Neural progenitor cell (in vitro differentiated cells): Measurements from ENCODE around the gene USP37. TPM values are rescaled to one million over a fixed set of nuclear protein-coding genes. Genes with fewer than 3 reads are reported as not detected.

Experiments used
- DNase-seq: peaks from one replicate; pipeline ENCODE4 v3.0.0-alpha.2; 2016; ENCODE audit warnings: low spot score
- H2AFZ ChIP-seq: fragments of 200-600 bp; sonication (generic); replicated peaks from 2 replicates; pipeline ENCODE4 v1.6.1; 2016; ENCODE audit warnings: antibody characterized with exemption
- H3F3A ChIP-seq: fragments of 200-600 bp; sonication (generic); 2 replicates; pipeline ENCODE4 v1.6.1; 2016; ENCODE audit warnings: antibody characterized with exemption, low read depth
- H3K27ac ChIP-seq: fragments of 200-600 bp; sonication (generic); 2 replicates; pipeline ENCODE4 v1.5.1; 2016; ENCODE audit warnings: mild to moderate bottlenecking
- H3K27me3 ChIP-seq: fragments of 200-600 bp; sonication (generic); 2 replicates; pipeline ENCODE4 v1.6.1; 2016; ENCODE audit warnings: mild to moderate bottlenecking, moderate library complexity
- H3K36me3 ChIP-seq: fragments of 200-600 bp; sonication (generic); 2 replicates; pipeline ENCODE4 v1.5.1; 2016
- H3K4me1 ChIP-seq: fragments of 200-600 bp; sonication (generic); 2 replicates; pipeline ENCODE4 v1.6.1; 2016; ENCODE audit warnings: mixed run types
- H3K4me2 ChIP-seq: fragments of 200-600 bp; sonication (generic); 2 replicates; pipeline ENCODE4 v1.6.1; 2016
- H3K4me3 ChIP-seq: fragments of 200-600 bp; sonication (generic); 2 replicates; pipeline ENCODE4 v1.5.1; 2016
- H3K79me2 ChIP-seq: fragments of 200-600 bp; sonication (generic); 2 replicates; pipeline ENCODE4 v1.6.1; 2016; ENCODE audit warnings: low read depth
- H3K9ac ChIP-seq: fragments of 200-600 bp; sonication (generic); 2 replicates; pipeline ENCODE4 v1.6.1; 2016
- H3K9me3 ChIP-seq: fragments of 200-600 bp; sonication (generic); 2 replicates; pipeline ENCODE4 v1.5.1; 2016; ENCODE audit warnings: low read depth
- H4K20me1 ChIP-seq: fragments of 200-600 bp; sonication (generic); 2 replicates; pipeline ENCODE4 v1.6.1; 2016; ENCODE audit warnings: low read depth
- H3K27ac Mint-ChIP-seq: 3 replicates; pipeline ENCODE4 v1.8.0; 2021; ENCODE audit warnings: mixed read lengths
- H3K27me3 Mint-ChIP-seq: 2 replicates; pipeline ENCODE4 v1.8.0; 2022; ENCODE audit warnings: low read depth, mild to moderate bottlenecking, inconsistent platforms, moderate library complexity, mixed read lengths; ENCODE audit not compliant: insufficient read depth
- H3K36me3 Mint-ChIP-seq: 3 replicates; pipeline ENCODE4 v1.8.0; 2021; ENCODE audit warnings: mixed read lengths
- H3K4me1 Mint-ChIP-seq: 3 replicates; pipeline ENCODE4 v1.8.0; 2021; ENCODE audit warnings: mixed read lengths
- H3K4me3 Mint-ChIP-seq: 3 replicates; pipeline ENCODE4 v1.8.0; 2021; ENCODE audit warnings: mild to moderate bottlenecking, moderate library complexity, mixed read lengths
- H3K9me3 Mint-ChIP-seq: 3 replicates; pipeline ENCODE4 v1.8.0; 2020; ENCODE audit warnings: mixed read lengths
- EZH2 ChIP-seq: fragments of 200-600 bp; sonication (generic); IDR thresholded peaks from 2 replicates; pipeline ENCODE4 v1.6.1; 2017; ENCODE audit warnings: antibody characterized with exemption, mild to moderate bottlenecking, moderate library complexity
- EZH2phosphoT487 ChIP-seq: fragments of 200-600 bp; sonication (generic); IDR thresholded peaks from 2 replicates; pipeline ENCODE4 v1.6.1; 2017; ENCODE audit warnings: antibody characterized with exemption
- total RNA-seq: library from RNA; depleted of rRNA; stranded (reverse); fragments of >200 nt; gene quantifications from 2 replicates; pipeline ENCODE4 v1.2.3, GENCODE V29; 2015; ENCODE audit warnings: low replicate concordance
- TF ChIP-seq, protein P1 (sequence below): fragments of 200-600 bp; sonication (generic); IDR thresholded peaks from 2 replicates; pipeline ENCODE4 v1.5.1; 2017; ENCODE audit warnings: antibody characterized with exemption, mild to moderate bottlenecking

The USP37 gene
- total RNA-seq, 1 donor from 2014 or later, result 35.1 TPM

GRCh38 chr2:218518876-218519275 lies 49.3 kb downstream of the USP37 start:
- H3K4me1 ChIP-seq, result no peaks in the 10 kb centered on the region
- H3K4me2 ChIP-seq, result no peak overlapping the region
- H3K9ac ChIP-seq, result no peak overlapping the region
- no peaks in the 10 kb centered on the region for H4K20me1 ChIP-seq
- no peak for DNase-seq
- Mint-ChIP-seq H3K4me3 (no peak overlapping the region), H3K27me3 (no peaks in the 10 kb centered on the region), H3K27ac (no peak overlapping the region), H3K9me3 (peaks cover 4% of the 10 kb centered on the region), H3K36me3 (peaks cover 37% of the 10 kb centered on the region), H3K4me1 (no peaks in the 10 kb centered on the region)
- peaks cover 25% of the 10 kb centered on the region for H3K79me2 ChIP-seq
- no peak overlapping the region for H3K27ac ChIP-seq
- no peak overlapping the region for H3K4me3 ChIP-seq
- no peaks in the 10 kb centered on the region for H3K27me3 ChIP-seq
- no peaks in the 10 kb centered on the region for H3K9me3 ChIP-seq
- peaks cover 10% of the 10 kb centered on the region for H3K36me3 ChIP-seq
- H2AFZ ChIP-seq, result no peak overlapping the region
- TF ChIP-seq EZH2 (no peak), EZH2phosphoT487 (no peak)
- TF ChIP-seq, protein P1, sequence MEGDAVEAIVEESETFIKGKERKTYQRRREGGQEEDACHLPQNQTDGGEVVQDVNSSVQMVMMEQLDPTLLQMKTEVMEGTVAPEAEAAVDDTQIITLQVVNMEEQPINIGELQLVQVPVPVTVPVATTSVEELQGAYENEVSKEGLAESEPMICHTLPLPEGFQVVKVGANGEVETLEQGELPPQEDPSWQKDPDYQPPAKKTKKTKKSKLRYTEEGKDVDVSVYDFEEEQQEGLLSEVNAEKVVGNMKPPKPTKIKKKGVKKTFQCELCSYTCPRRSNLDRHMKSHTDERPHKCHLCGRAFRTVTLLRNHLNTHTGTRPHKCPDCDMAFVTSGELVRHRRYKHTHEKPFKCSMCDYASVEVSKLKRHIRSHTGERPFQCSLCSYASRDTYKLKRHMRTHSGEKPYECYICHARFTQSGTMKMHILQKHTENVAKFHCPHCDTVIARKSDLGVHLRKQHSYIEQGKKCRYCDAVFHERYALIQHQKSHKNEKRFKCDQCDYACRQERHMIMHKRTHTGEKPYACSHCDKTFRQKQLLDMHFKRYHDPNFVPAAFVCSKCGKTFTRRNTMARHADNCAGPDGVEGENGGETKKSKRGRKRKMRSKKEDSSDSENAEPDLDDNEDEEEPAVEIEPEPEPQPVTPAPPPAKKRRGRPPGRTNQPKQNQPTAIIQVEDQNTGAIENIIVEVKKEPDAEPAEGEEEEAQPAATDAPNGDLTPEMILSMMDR, result no peak
- no peaks in the 10 kb centered on the region for H3F3A ChIP-seq

- Histone ChIP-seq H4K20me1 (no peaks in the 10 kb centered on the region), H3K9me3 (no peaks in the 10 kb centered on the region), H3K4me2 (no peak overlapping the region), H3K4me1 (no peaks in the 10 kb centered on the region), H3K79me2 (peaks cover 34% of the 10 kb centered on the region), H2AFZ (no peak overlapping the region), H3K4me3 (no peak overlapping the region), H3K9ac (no peak overlapping the region), H3K36me3 (peaks cover 7% of the 10 kb centered on the region), H3F3A (no peaks in the 10 kb centered on the region), H3K27ac (no peak overlapping the region), H3K27me3 (no peaks in the 10 kb centered on the region)
- Mint-ChIP-seq H3K27ac (no peak overlapping the region), H3K36me3 (peaks cover 31% of the 10 kb centered on the region), H3K9me3 (no peaks in the 10 kb centered on the region), H3K27me3 (no peaks in the 10 kb centered on the region), H3K4me3 (no peak overlapping the region), H3K4me1 (no peaks in the 10 kb centered on the region)
- no peak for TF ChIP-seq EZH2
- TF ChIP-seq EZH2phosphoT487, result no peak
- TF ChIP-seq, protein P1, result no peak
- no peak for DNase-seq
These were observed 50.5 kb downstream of the USP37 start for GRCh38 chr2:218517434-218518206.

GRCh38 chr2:218516614-218517013 lies 51.5 kb downstream of the USP37 start:
- H3F3A ChIP-seq, result no peaks in the 10 kb centered on the region
- DNase-seq, result peak; percentile 16
- no peak overlapping the region for H3K27ac ChIP-seq
- TF ChIP-seq EZH2phosphoT487 (no peak), EZH2 (no peak)
- TF ChIP-seq, protein P1, result peak; percentile 44
- peaks cover 42% of the 10 kb centered on the region for H3K79me2 ChIP-seq
- H3K9ac ChIP-seq, result no peak overlapping the region
- H3K9me3 ChIP-seq, result no peaks in the 10 kb centered on the region
- no peaks in the 10 kb centered on the region for H3K27me3 ChIP-seq
- no peaks in the 10 kb centered on the region for H4K20me1 ChIP-seq
- peaks cover 36% of the 10 kb centered on the region for H3K36me3 Mint-ChIP-seq
- peaks cover 12% of the 10 kb centered on the region for H3K36me3 ChIP-seq
- H3K9me3 Mint-ChIP-seq, result peaks cover 2% of the 10 kb centered on the region
- no peak overlapping the region for H3K4me3 Mint-ChIP-seq
- no peaks in the 10 kb centered on the region for H3K4me1 Mint-ChIP-seq
- H3K27ac Mint-ChIP-seq, result no peak overlapping the region
- no peak overlapping the region for H3K4me2 ChIP-seq
- H3K4me3 ChIP-seq, result no peak overlapping the region
- H2AFZ ChIP-seq, result no peak overlapping the region
- H3K27me3 Mint-ChIP-seq, result no peaks in the 10 kb centered on the region
- no peaks in the 10 kb centered on the region for H3K4me1 ChIP-seq
